ENCODE data around the gene CACNA2D4. TPM values are rescaled to one million over a fixed set of nuclear protein-coding genes. Genes with fewer than 3 reads are reported as not detected.

The CACNA2D4 gene
- total RNA-seq, 1 donor from 2014 or later, result not detected

GRCh38 chr12:1932264-1932777 is 13.9 kb upstream of the CACNA2D4 start:
- Mint-ChIP-seq H3K36me3 (ENCODE audit: unreplicated experiment) (no peaks in the 10 kb centered on the region), H3K4me1 (ENCODE audit: unreplicated experiment) (peaks cover 39% of the 10 kb centered on the region), H3K27ac (ENCODE audit: unreplicated experiment) (no peak overlapping the region), H3K9me3 (ENCODE audit: unreplicated experiment) (no peaks in the 10 kb centered on the region), H3K27me3 (ENCODE audit: unreplicated experiment) (peaks cover 12% of the 10 kb centered on the region), H3K4me3 (ENCODE audit: unreplicated experiment) (no peak overlapping the region)
- peak; percentile 57 for DNase-seq (ENCODE audit: extremely low spot score, unreplicated experiment)
- TF ChIP-seq, protein P1, sequence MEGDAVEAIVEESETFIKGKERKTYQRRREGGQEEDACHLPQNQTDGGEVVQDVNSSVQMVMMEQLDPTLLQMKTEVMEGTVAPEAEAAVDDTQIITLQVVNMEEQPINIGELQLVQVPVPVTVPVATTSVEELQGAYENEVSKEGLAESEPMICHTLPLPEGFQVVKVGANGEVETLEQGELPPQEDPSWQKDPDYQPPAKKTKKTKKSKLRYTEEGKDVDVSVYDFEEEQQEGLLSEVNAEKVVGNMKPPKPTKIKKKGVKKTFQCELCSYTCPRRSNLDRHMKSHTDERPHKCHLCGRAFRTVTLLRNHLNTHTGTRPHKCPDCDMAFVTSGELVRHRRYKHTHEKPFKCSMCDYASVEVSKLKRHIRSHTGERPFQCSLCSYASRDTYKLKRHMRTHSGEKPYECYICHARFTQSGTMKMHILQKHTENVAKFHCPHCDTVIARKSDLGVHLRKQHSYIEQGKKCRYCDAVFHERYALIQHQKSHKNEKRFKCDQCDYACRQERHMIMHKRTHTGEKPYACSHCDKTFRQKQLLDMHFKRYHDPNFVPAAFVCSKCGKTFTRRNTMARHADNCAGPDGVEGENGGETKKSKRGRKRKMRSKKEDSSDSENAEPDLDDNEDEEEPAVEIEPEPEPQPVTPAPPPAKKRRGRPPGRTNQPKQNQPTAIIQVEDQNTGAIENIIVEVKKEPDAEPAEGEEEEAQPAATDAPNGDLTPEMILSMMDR (IDR thresholded peaks at IDR 0.05), result no peak

- H3K27me3 Mint-ChIP-seq (ENCODE audit: unreplicated experiment), result peaks cover 15% of the 10 kb centered on the region
- H3K4me1 Mint-ChIP-seq (ENCODE audit: unreplicated experiment), result peaks cover 32% of the 10 kb centered on the region
- H3K9me3 Mint-ChIP-seq (ENCODE audit: unreplicated experiment), result no peaks in the 10 kb centered on the region
- DNase-seq (ENCODE audit: extremely low spot score, unreplicated experiment), result no peak
- H3K36me3 Mint-ChIP-seq (ENCODE audit: unreplicated experiment), result no peaks in the 10 kb centered on the region
- no peak overlapping the region for H3K4me3 Mint-ChIP-seq (ENCODE audit: unreplicated experiment)
- TF ChIP-seq, protein P1 (IDR thresholded peaks at IDR 0.05), result no peak
- no peak overlapping the region for H3K27ac Mint-ChIP-seq (ENCODE audit: unreplicated experiment)
These were observed 13.2 kb upstream of the CACNA2D4 start for GRCh38 chr12:1931642-1932041.

DNA sequence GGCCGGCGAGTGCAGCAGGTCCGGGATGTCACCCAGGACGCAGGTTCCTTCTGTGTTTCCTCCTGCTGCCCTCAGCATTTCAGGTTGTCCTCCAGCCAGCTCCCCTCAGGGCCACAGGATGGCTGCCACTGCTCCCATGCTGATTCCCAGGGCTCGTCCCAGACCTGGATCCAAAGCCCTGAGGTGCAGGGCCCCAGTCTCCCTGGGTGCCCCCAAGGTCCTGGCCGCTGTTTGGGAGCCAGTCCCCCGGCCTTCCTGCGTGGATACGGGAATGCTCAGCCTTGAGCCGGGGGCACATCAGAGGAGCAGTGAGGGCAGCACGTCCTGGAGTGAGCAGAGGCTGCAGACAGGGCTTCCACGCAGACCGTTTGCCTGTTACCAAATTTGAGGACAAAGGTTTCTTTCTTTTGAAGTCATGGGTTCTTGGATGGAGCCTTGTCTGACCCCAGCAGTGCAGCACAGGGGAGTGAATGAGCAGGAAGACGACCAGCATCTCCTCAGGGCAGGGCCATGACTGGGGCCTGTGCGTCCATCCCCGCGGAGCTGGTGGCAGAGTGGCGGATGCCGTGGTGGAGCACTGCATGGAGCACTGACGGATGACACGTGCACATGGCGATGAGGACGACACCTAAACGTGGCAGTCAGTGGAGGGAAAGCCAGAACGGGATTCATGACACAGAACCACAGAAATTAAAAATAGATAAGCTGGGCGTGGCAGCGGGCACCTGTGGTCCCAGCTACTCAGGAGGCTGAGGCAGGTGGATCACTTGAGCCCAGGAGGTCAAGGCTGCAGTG is 12.5 kb upstream of the CACNA2D4 start:
- Mint-ChIP-seq H3K27me3 (ENCODE audit: unreplicated experiment) (peaks cover 22% of the 10 kb centered on the region), H3K4me1 (ENCODE audit: unreplicated experiment) (peaks cover 26% of the 10 kb centered on the region), H3K27ac (ENCODE audit: unreplicated experiment) (no peak overlapping the region), H3K4me3 (ENCODE audit: unreplicated experiment) (no peak overlapping the region), H3K36me3 (ENCODE audit: unreplicated experiment) (no peaks in the 10 kb centered on the region), H3K9me3 (ENCODE audit: unreplicated experiment) (no peaks in the 10 kb centered on the region)
- no peak for DNase-seq (ENCODE audit: extremely low spot score, unreplicated experiment)
- TF ChIP-seq, protein P1 (IDR thresholded peaks at IDR 0.05), result no peak

GRCh38 chr12:1929985-1930802 is 11.7 kb upstream of the CACNA2D4 start:
- Mint-ChIP-seq H3K27ac (ENCODE audit: unreplicated experiment) (no peak overlapping the region), H3K4me3 (ENCODE audit: unreplicated experiment) (no peak overlapping the region), H3K27me3 (ENCODE audit: unreplicated experiment) (peaks cover 26% of the 10 kb centered on the region), H3K9me3 (ENCODE audit: unreplicated experiment) (no peaks in the 10 kb centered on the region), H3K36me3 (ENCODE audit: unreplicated experiment) (no peaks in the 10 kb centered on the region), H3K4me1 (ENCODE audit: unreplicated experiment) (peaks cover 24% of the 10 kb centered on the region)
- no peak for DNase-seq (ENCODE audit: extremely low spot score, unreplicated experiment)
- TF ChIP-seq, protein P1 (IDR thresholded peaks at IDR 0.05), result no peak

Measured in osteocyte (in vitro differentiated cells).